Panc1 (cell line): ENCODE results near the gene ZNF664. TPM values are rescaled to one million over a fixed set of nuclear protein-coding genes. Genes with fewer than 3 reads are reported as not detected.
A peak's percentile ranks its signal among the peaks of the same experiment; 100 is the strongest.

ENCODE experiments used
- ATAC-seq: fragments of 200-7000 bp; cut with Tn5 transposase; 2 replicates; pipeline ENCODE4 v1.9.1; 2020; ENCODE audit warnings: mild to moderate bottlenecking, moderate library complexity
- BruUV-seq: library from RNA; stranded (reverse); fragments of 400-500 nt; replicated peaks from 2 replicates; lab custom pipeline; 2021; lab: Mats Ljungman, UMichigan
- CTCF ChIA-PET: fragments of 300-600 bp; sonication (Branson Sonifier 250); formaldehyde crosslinking; loops from one replicate; lab custom pipeline; 2022; ENCODE audit warnings: antibody characterized with exemption; lab: Charles Lee
- POLR2A ChIA-PET: fragments of 300-600 bp; sonication (Branson Sonifier 250); formaldehyde crosslinking; loops from one replicate; lab custom pipeline; 2022; ENCODE audit warnings: antibody characterized with exemption; lab: Charles Lee
- DNase-seq: peaks from one replicate; pipeline ENCODE4 v3.0.0-alpha.2; 2010; ENCODE audit warnings: low read depth, low spot score
- H3K27ac ChIP-seq: 2 replicates; pipeline ENCODE4 v1.5.1; 2011; ENCODE audit warnings: mild to moderate bottlenecking, low read length, inconsistent platforms
- H3K27me3 ChIP-seq: fragments of 200-500 bp; sonication (Bioruptor generic); 2 replicates; pipeline ENCODE4 v1.6.0; 2014; ENCODE audit warnings: low read length, inconsistent platforms; ENCODE audit not compliant: control insufficient read depth, insufficient read depth
- H3K36me3 ChIP-seq: fragments of 200-500 bp; sonication (Bioruptor generic); 2 replicates; pipeline ENCODE4 v1.5.1; 2014; ENCODE audit warnings: inconsistent platforms, mild to moderate bottlenecking, low read length, moderate library complexity; ENCODE audit not compliant: control insufficient read depth, insufficient read depth
- H3K4me1 ChIP-seq: 2 replicates; pipeline ENCODE4 v1.5.1; 2011; ENCODE audit warnings: inconsistent platforms, mild to moderate bottlenecking, low read length, moderate library complexity; ENCODE audit not compliant: control insufficient read depth, insufficient read depth
- H3K4me3 ChIP-seq, 2 experiments: 2 replicates each; pipeline ENCODE4 v1.5.1; 2011 to 2012; ENCODE audit warnings: low read depth in 2 of 2, low read length in 2 of 2, mild to moderate bottlenecking in 2 of 2, inconsistent platforms in 1 of 2, moderate library complexity in 1 of 2
- H3K9me3 ChIP-seq: fragments of 200-500 bp; sonication (Bioruptor generic); 2 replicates; pipeline ENCODE4 v1.5.1; 2014; ENCODE audit warnings: low read depth, mild to moderate bottlenecking, inconsistent platforms, low read length, moderate library complexity; ENCODE audit not compliant: control insufficient read depth, insufficient read depth
- CTCF ChIP-seq: fragments of 450-650 bp; IDR thresholded peaks from 2 replicates; pipeline ENCODE4 v1.5.1; 2017; ENCODE audit warnings: mild to moderate bottlenecking
- POLR2AphosphoS5 ChIP-seq: IDR thresholded peaks from 2 replicates; pipeline ENCODE4 v1.6.1; 2012; ENCODE audit warnings: mild to moderate bottlenecking, low read depth, low read length, moderate library complexity
- REST ChIP-seq, 2 experiments: IDR thresholded peaks; 2 replicates each; pipeline ENCODE4 v1.6.1; 2011 to 2012; ENCODE audit warnings: low read depth in 2 of 2, control low read depth in 1 of 2, low read length in 1 of 2, mild to moderate bottlenecking in 1 of 2, moderate library complexity in 1 of 2; ENCODE audit not compliant: insufficient read depth in 1 of 2
- SIN3A ChIP-seq: IDR thresholded peaks from 2 replicates; pipeline ENCODE4 v1.6.1; 2012; ENCODE audit warnings: low read depth, mild to moderate bottlenecking, low read length, moderate library complexity, borderline replicate concordance; ENCODE audit not compliant: insufficient read depth
- TCF7L2 ChIP-seq: IDR thresholded peaks from 2 replicates; pipeline ENCODE4 v1.6.1; 2011; ENCODE audit warnings: mild to moderate bottlenecking, low read depth, low read length, inconsistent platforms
- in situ Hi-C: cut with HindIII; loops from 2 replicates; pipeline ENCODE4 v1.10.0; 2016; ENCODE audit warnings: low sequenced_read_pairs, low pct_unique_long_range_greater_than_20kb
- intact Hi-C: fragments of 100-400 bp; cut with micrococcal nuclease; formaldehyde crosslinking; loops from one replicate; pipeline ENCODE4 v1.10.0; 2022; ENCODE audit not compliant: unreplicated experiment
- total RNA-seq: library from RNA; stranded (reverse); gene quantifications from one replicate; pipeline ENCODE4 v1.2.1, GENCODE V29; 2021; ENCODE audit not compliant: unreplicated experiment

The ZNF664 gene
- total RNA-seq, 1 experiment from 2014 or later = 115 TPM

GRCh38 chr12:123935956-123936355, 37.1 kb upstream of the ZNF664 start:
- DNase-seq = no peak
- Histone ChIP-seq H3K27ac (no peak overlapping the region), H3K4me3 (no peak overlapping the region), H3K27me3 (0 out of 2 replicates have a peak, but pooled peaks cover 4% of the 10 kb centered on the region), H3K9me3 (no peaks in the 10 kb centered on the region), H3K36me3 (no peaks in the 10 kb centered on the region), H3K4me1 (no peaks in the 10 kb centered on the region)
- no peak for TF ChIP-seq TCF7L2
- TF ChIP-seq CTCF = no peak
- no peak for TF ChIP-seq POLR2AphosphoS5
- TF ChIP-seq SIN3A = no peak
- TF ChIP-seq REST (IDR thresholded peaks at IDR 0.05; ENCODE audit: insufficient read depth in 1 of 2, low read depth in 2 of 2, low read length in 1 of 2) = no peak
- no peak for ATAC-seq
- in situ Hi-C loops (no loop called here), intact Hi-C loops (no loop called here)
- BruUV-seq = no TSS peak
- ChIA-PET POLR2A (no interaction called here), CTCF (no interaction called here)

- no peak for TF ChIP-seq POLR2AphosphoS5
- TF ChIP-seq REST (IDR thresholded peaks at IDR 0.05; ENCODE audit: insufficient read depth in 1 of 2, low read depth in 2 of 2, low read length in 1 of 2) = no peak
- no peak for TF ChIP-seq CTCF
- no peak for TF ChIP-seq SIN3A
- TF ChIP-seq TCF7L2 = no peak
- no peak overlapping the region for H3K27ac ChIP-seq
- H3K9me3 ChIP-seq = no peaks in the 10 kb centered on the region
- ATAC-seq (no peak), DNase-seq (no peak)
- 0 out of 2 replicates have a peak, but pooled peaks cover 4% of the 10 kb centered on the region for H3K27me3 ChIP-seq
- H3K36me3 ChIP-seq = no peaks in the 10 kb centered on the region
- intact Hi-C loops (no loop called here), in situ Hi-C loops (no loop called here)
- no peaks in the 10 kb centered on the region for H3K4me1 ChIP-seq
- BruUV-seq = TSS peak; percentile 82
- no peak overlapping the region for H3K4me3 ChIP-seq
- CTCF ChIA-PET = no interaction called here
- POLR2A ChIA-PET = no interaction called here
These were observed 36.5 kb upstream of the ZNF664 start for GRCh38 chr12:123936471-123936870.
